Forelimb muscle (tissue), 1 donor: ENCODE measurements around the gene DPYSL3. TPM values are rescaled to one million over a fixed set of nuclear protein-coding genes. Genes with fewer than 3 reads are reported as not detected.
"Not testable (repeated sequence)": the region's sequence is repeated elsewhere in the genome, so short reads cannot be mapped to it uniquely, and the experiment has no call there.

Experiments
- DNase-seq: peaks from one replicate; pipeline ENCODE4 v3.0.0-alpha.2; 2013; ENCODE audit warnings: low read depth
- polyA plus RNA-seq: library from polyadenylated mRNA; unstranded; fragments of 120-200 nt; gene quantifications from one replicate; pipeline ENCODE4 v1.2.1, GENCODE V29; 2013; ENCODE audit not compliant: insufficient read length

DPYSL3 gene
- polyA plus RNA-seq, 1 donor, result 95.7 TPM

DNA sequence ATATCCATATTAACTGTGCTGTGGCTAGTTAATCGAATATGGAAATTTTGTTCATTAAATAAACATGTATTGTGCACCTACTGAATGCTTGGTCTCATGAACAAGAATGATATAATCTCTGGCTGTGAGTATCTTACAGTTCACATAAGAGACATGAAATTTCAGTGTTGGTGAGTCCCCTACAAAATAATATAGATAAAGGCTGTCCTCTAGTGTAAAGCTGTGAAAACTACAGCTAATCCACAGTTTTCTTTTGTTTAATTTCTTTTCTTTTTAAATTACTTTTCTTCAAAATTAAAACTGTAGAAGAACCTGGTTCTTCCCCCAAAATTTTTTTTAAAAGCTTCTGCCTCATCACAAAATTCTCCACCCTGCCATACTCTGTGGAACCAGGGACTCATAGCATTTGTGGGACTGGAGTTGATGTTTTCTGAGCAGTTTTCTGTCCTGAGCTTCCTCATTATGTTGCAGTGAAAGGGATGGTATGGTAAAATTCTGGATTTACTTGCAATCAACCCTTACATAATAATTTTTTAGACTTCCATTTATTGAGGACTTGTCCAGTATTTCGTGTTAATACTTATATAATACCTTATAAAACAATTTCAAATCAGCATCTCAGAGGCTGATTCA lies 140.0 kb downstream of the DPYSL3 start:
- DNase-seq, result no peak

DNA sequence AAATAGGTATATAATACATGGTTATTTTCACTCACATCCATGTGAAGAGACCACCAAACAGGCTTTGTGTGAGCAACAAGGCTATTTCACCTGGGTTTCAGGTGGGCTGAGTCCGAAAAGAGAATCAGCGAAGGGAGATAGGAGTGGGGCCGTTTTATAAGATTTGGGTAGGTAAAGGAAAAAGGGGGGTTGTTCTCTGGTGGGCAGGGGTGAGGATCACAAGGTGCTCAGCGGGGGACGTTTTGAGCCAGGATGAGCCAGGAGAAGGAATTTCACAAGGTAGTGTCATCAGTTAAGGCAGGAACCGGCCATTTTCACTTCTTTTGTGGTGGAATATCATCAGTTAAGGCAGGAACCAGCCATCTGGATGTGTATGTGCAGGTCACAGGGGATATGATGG lies 142.5 kb downstream of the DPYSL3 start:
- not testable (repeated sequence) for DNase-seq

DNA sequence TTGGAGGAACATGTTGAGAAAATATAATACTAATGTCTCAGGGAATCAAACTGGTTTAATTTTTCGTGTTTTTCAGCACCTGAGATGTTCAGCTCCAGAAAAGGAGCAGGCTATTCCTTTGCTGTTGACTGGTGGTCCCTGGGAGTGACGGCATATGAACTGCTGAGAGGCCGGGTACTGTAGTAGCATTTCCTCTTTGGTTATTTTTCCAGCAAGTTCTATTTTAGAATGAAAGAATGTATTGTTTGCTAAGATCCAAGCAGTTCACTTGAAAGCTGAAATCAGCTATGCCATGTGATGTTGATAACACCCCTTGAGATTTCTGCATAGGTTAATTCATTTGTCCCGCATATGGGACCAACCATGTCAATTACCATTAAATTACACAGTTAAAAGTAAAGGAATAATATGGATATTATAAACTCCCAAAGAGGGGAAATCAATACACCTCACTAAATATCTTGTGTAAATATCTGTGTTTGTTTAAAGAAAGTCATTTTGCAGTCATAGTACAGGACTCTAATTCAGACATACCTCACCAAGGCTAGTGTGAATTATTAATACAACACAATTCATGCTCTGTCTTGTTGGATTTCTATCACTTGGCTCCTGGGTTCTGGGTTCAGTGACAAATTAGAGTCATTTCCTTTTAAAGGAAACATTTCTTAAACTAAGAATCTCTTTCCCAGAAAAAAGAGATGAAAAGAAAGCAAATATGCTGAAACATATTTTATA lies 148.3 kb downstream of the DPYSL3 start:
- DNase-seq, result no peak

DNA sequence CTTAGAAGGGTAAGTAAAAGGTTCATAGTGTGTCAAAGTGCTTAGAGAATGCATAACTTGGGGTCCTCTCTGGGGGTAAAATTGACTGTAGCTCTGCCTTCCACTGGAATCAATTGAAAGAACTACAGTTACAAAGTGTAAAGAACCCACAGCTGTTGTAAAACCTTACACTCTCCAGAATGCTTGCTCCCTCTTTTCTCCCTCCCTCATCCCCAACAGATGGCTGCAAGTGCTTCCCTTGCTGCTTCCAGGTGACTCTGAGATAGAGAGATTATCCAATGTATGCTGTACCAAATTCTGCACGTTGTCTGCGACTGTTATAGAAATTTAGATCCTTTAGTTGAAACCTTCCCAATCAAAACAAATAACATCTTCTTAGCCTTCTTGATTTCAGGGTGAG lies 149.1 kb downstream of the DPYSL3 start:
- DNase-seq, result no peak

DNA sequence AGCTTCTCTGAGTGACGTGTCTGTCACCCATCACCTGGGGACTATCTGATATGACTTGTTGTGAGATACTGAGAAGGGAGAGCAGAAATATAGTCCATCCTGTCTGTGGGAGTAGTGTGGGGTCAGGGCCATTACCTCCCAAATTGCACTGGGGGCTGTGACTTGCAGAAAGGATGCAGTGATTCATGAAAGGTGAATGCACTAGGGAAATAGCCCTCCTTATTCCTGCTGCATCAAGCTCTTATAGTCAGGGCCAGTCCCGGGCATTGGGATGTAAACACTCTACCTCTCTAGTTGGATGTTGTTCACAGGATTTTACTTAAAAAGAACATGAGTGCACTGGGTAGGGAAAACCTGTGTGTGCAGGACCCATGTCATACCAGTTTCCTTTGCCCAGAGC lies 150.3 kb downstream of the DPYSL3 start:
- DNase-seq, result no peak

DNA sequence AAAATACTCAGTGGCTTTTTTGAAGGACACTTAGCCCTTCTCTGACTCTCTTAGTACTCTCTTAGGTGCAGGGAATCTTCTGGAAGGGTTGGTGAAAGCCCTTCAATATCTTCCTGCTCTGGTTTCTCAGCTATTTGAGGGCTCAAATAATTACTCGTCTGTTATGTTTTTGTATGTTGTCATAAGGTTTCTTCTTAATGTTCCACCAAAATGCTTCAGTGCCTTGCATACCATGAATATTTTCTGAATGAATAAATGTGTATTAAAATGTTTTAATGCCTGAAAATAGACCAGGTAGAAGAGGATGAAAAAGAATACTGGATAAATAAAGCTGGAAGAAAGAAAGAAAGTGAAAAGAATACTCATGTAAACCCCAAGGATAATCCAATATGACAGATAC lies 150.8 kb downstream of the DPYSL3 start:
- no peak for DNase-seq

DNA sequence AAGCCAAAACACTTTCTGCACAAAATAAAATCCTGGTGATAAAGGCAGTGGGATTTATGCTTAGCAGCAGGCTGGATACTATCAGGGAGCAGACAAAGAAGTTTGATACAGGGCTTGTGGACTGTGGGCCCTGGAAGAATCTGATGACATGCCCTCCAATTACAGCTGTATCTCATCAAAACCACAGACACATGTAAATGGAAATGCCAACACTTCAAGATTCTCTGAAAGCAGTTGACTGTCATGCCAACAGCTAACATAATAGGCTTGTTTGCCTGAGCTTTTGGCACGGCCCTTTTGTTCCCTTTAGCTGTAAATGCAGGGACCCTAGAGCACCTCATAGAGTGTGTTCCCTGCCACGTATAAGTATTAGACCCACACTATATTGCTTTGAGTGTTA lies 160.6 kb downstream of the DPYSL3 start:
- no peak for DNase-seq

DNA sequence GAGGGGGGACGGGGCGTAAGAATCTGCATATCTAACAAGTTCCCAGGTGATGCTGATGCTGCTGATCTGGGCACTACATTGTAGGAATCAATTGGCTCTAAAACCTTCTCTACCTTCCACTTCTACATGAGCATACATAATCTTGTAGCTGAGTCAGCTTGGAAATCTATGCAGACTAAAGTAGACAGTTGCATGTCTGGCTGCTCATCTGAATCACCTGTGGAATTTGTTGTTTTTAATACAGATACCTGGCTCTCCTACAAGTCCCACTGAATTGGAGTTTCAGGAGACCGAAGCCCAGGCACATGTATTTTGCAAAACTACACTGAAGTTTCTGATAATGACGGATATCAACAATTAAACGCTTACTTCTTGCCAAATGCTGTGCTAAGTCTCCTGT lies 161.4 kb downstream of the DPYSL3 start:
- DNase-seq, result no peak

DNA sequence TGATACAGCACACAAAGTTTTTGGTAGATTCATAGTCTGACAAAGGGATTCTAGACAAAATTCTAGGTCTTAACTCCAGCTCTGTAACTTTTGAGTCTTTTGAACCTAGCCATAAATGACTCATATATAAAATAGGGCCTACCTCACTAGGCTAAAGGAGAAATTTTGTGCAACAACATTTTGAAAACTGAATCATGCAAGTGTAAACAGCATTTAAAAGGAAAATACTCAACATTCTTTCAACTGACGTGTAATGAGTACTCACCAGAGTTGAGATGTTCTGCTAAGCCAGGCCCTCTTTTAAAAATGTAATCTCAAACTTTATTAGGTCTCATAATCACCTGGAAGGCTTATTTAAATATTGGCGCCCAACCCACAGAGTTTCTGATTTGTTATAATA lies 161.8 kb downstream of the DPYSL3 start:
- DNase-seq, result no peak

DNA sequence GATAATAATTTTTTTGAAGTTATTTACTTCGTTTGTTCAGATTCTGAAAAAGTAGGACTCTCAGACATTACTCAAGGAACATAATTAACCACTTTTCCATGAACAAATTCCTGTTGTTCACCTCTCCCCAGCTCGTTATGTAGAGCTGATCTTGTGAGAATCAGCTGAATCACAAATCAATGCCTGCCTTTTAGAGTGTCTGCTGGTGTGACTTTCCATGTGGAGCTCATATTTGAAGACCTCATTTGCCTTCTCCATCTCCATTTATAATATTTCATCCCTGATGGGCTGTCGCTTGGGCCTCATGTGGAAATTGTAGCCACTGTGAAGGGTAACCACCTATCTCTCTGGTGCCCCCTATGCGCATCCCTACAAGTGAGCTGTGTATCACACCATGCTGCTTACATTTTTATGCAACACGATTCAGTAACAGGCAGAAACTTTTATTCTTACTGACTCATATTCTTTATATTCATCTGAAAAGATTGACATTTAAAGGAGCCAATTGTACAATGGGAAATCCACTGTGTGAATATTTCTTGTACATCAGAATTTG lies 163.8 kb downstream of the DPYSL3 start:
- DNase-seq, result no peak

DNA sequence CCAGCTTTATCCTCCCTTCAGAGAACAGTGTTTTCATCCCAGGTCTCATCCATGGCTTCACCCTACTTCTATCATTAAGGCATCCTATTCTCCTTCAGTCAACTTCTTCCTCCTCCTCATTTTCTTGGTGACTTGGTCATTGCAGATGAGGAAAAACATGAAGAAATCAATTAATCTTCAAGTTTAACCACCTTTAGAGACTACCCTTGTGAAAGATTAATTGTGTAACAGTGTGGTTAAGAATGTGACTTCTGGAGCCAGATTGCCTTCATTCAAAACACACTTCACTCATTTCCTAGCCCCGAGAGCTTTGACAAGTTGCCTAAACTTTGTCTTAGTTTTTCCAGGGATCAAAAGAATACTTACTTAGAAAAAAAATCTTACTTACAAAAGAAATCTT lies 165.0 kb downstream of the DPYSL3 start:
- DNase-seq, result no peak

DNA sequence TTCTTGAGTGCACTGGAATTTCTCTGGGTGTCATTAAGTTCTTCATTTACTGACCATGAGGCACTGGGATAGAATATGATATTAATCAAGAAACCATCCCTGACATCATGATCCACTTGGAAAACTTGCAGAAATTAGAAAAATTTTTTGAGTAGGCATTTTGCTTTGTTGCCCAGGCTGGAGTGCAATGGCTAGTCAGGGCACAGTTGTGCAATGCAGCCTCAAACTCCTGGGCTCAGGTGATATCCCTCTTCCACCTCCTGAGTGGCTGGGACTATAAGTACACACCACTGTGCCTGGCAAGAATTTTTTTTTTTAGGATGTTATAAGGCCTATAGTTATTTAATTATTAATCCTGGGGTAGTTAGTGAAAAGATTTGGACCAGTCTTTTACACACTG lies 168.5 kb downstream of the DPYSL3 start:
- no peak for DNase-seq

DNA sequence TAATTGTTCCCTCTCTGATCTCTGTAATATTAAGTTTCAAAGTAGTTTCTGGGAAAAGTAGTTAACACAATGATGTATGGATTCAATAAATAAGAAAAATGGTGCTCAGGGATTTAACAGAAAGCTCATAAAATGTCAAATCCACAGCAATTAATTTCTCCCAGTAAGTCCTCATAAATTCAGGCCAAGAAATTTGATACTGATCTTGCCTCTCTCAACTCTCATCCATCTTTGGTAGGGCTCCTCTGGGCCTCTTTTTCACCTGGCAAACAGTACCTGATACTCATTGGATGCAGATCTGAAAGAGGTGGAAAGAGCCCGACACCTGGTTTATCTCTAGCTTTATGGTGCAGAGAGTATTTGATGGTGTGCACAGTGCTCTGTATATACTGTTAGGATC lies 168.9 kb downstream of the DPYSL3 start:
- no peak for DNase-seq
